HK-2 (cell line): ENCODE results near the gene AMER2.

Source experiments
- DNase-seq: peaks from one replicate; pipeline ENCODE4 v3.0.0-alpha.2; 2018; ENCODE audit not compliant: unreplicated experiment

AMER2 gene

DNA sequence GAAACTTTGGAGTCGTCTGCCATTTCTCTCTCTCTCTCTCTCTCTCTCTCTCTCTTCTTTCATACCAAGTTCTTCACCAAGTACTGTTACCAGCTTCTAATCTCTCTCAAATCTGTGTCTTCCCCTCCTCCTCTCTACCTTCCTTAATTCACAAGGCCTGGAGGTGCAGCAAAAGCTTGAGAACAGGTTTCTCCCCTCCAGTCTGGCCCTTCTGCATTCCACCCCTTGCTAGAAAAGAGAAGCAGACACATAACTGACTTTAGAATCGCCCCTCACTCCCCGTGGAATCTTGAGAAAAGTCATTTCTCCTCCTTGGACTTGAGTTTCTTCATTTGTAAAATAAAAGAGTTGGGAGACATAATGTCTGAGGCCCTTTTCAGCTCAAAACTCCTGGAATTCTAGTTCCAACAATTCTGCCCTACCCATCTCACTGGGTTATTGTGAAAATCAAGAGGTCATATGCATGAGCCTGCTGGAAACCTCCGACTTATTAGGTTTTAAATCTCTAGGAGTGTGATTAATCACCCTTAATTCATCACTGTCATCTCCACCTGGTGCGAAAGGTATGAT lies 20.4 kb downstream of the AMER2 start:
- no peak for DNase-seq

DNA sequence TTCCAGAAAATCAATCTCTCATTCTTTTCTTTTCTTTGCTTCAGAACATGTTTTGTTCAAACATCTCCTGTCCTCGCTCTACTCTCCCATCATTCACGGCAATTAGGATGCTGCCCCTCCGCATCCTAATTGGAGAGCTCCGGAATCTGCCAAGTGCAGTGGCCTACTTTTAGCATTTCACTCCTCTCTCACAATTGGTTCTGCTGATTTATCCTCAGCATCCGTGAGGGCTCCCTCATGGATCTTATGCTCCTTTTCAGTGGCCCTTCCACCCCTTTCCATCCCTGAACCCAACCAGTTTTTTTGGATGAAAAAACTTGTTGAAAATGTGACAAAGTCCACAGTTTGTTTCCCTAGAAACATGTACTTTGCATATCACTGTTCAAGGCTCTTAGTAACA lies 22.4 kb downstream of the AMER2 start:
- DNase-seq = no peak

DNA sequence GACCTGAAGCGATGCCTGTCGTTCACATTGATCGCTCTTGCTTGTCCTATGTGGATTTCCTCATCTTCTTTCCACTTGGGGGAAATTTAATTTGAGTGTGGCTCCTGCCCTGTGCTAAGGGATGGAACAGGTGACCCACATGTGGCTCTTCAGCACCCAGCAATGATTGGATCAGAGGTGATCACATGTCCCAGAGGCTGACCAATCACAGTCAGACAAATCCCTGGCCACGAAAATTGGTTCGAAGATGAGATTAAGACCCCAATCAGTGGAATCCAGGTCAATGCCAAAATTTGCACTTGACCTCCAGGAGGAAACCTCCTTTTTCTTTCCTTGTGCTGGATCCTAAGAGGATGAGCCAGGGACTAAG lies 23.7 kb downstream of the AMER2 start:
- DNase-seq = no peak

DNA sequence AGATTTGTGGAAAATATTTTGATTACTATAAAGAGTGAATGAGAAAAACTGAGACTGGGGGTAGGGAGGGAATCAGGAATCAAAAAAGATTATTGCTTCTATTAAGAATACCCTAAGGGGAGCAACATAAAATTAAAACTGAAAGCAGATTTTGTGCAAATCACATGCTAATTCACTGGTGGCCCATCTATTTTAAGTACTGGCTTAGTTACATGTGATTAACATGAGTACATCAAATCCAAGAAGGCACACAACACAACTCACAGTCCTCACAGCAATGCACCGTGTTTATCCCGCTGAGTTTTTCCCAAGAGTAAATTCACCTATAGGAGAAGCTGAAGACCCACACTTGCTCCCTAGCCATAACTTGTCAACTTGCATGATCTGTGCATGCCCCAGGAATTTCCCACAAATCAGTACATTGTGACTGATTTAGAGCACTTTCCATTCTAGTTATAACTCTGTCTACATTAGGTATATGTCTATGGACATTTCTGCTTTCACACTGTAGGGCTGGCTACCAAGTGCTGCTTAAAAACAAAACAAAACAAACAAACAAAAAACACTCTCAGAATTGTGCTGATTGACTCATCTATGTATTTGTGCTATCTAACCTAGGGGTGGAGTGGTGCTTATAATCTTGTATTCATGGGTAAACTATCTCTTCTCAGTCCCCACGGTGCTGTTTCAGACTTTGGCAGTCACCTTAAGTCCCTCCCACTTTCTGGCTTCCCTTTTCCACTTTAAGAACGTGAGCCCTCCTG lies 24.3 kb downstream of the AMER2 start:
- no peak for DNase-seq

DNA sequence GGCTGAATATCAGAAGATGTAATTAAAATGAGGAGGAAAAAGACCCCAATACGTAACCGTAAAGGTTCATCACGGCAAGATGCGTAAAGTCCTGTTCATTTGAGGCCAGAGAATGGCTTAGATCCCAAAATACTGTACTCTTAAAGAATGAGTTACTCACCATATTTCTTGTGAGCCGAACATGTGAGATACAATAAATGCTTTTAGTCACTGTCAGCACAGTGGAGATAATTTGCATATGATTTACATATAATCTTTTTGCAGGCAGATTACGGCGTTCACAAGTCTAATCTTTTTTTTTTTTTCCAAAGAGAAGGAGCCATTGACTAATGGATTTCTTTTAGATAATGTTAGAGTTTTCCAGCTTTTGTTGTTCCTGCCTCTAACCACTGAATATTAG lies 28.4 kb downstream of the AMER2 start:
- no peak for DNase-seq

DNA sequence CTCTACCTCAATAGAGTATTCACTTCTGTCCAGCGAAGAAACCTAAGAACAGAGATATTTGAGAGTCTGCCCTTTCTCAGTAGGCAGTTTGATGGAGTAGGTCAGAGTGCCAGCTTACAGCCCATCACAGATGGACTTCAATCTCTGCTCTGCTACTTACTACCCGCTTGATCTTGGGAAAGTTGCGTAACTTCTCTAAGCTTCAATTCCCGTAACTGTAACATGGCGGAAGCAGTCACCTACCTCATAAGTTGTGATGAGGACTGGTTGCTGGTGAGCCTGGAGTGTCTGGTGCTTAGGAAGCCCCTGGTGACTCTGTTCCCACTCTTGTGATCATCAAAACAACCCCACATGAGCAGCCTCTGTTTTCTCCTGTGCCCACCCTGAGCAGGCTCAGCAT lies 31.0 kb downstream of the AMER2 start:
- no peak for DNase-seq

DNA sequence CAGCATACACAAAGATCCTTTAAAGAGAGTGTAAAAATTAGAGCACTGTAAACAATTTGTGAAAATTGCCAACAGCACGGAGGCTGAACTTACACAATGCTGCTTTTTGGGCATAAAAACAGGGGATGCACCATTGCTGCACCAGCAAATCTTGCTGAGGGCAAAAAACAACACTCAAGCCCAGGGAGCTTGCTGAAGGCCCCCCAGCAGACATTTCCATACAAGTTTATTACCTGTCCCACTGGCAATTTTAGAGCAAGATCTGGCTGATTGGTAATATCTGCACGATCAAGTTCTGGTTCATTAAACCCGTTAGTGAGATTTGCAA lies 34.3 kb downstream of the AMER2 start:
- no peak for DNase-seq

DNA sequence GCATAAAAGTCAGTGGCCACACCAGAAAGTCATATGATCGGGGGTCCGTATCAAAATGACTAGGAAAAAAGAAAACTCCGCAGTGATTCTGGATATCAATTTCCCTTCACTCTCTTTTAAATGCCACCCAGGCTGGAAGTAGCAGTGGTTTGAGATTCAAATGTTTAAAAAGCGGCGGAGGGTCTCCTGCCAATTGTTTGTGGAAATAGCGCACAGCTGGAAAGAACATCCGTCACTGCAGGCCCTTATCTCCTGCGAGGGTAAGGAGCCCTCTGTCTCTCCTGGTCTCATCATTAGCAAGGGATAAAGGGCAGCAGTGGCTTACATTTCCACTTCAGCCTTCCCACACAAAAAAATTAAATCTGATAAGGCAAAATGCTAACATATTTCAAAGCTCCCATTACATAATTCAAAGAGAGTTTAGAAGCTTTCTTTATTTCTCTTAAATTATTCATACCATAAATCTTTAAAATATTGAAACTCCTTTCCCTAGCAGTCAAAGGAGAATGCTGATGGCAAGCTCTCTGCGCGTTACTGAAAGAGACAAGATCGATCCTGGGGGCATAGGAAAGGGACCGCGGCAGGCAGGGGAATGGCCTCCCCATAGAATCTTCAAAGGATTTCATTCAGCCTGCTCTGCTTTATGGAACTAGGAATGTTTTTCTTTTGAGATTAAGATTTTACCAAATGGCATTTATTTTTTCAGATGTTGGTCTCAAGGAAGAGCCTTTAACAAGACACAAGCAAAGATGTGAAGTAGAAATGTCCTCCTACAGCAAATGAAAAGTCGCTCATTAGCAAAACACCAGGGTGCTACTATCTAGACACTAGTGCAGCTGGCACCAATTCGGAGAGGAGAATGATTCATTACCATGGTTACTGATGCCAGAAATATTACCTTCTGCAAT lies 35.0 kb downstream of the AMER2 start:
- no peak for DNase-seq

DNA sequence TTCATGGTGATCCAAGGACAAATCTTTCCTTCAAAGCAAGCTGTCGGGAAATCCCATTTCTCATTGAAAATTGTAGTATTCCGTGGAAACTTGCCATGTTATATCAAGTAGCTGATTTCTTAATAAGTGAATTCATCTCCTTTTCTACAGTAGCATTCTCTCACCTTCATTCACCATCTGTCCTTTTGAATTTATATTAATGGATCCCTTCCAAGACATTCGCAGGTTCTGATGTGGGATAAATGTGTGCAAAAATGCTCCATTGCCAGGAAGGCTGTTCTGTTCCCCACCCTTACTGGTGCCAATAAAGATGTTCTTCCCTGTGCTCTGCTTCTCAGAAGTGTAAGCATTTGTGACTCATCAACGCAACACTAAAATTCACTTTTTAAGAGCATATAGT lies 36.2 kb downstream of the AMER2 start:
- no peak for DNase-seq

DNA sequence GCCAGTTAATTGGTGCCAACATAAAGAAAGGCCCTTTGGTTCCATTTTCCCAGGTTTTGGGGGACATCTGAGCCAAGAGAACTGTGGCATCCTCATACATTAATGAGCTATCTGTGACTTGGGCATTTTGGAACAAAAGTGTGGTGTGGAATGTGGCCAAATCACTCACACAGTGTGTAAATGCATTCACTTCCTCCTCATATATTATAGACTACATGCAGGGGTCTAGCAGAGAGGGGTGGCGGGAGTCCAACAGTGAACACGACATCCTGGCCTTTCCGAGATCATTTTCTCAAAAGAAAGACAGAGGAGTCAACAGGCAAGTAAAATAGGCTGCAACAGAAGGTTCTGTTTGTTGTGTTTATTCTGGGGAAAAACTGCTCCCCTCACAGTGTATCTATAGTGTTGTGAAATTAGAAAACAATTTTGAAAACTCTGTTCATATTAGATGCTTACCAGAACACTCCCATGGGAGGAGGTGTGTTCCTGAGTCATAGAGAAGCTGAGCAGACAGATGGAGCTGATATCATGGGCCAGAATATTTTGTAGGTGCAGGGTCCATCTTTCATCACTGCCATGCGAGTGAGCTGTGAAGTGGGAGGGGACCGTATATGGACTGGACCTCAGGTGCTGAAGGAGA lies 39.2 kb downstream of the AMER2 start:
- DNase-seq = no peak

DNA sequence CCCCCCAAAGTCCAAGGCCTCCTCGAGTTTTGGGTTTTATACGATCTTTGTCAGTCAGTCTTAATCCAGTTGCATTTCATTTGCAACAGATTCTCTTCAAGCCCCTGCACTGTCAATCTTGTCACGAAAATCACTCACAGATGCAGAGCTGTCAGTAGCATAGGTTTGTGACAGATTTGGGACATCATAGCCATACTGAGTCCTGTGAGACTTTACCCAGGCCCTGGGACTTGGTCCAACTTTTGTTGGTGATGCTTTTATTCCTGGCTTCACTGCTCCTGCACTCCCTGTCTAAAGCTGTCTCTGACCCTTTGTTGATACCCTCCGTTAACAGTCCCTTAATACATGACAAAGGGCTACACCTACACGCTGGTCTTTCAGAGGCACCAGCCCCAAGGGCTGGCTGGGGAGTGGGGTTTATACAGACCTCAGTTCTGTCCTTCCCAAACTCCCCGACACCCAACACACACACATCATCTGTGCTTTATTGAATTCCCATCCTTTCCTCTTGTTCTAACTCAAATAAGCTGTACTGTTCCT lies 40.1 kb downstream of the AMER2 start:
- no peak for DNase-seq

DNA sequence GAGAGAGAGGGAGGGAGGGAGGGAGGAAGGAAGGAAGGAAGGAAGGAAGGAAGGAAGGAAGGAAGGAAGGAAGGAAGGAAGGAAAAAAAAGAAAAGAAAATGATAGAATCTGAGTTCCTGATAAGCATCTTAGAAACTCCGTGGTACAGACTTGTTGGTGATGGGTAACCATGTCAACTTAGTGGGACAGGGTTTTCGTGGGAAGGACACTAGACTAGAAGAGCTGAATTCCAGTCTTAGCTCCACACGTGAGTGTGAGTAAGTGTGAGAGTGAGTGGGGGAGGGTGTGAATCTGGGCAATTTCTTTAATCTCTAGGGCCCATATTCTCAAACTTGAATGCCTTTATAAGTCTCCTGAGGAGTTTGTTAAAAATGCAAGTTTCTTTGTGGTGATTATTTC lies 41.1 kb downstream of the AMER2 start:
- DNase-seq = no peak

DNA sequence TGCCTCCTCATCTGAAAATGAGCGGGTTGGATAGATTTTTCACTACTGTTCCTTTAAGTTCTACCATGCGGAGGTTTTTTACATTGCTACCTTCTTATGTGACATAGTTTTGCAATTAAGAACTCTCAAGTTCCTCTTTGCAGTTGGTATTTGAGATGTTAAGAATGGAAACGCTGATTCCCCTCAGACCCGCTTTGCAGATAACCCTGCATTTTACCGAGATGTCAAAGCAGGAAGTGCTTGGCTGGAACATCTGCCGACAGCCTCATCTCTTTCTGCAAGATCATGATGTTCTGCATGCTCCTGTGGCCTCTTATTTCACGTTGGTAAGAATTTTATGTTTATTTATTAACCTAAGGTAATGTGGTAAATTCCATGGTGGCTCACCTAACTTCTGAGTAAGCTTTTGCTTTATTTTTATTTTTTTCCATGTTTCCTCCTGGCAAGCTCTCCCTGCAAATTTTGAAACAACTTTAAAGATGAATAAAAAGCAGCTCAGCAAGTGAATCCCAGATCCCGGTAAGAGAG lies 53.6 kb downstream of the AMER2 start:
- DNase-seq = no peak

DNA sequence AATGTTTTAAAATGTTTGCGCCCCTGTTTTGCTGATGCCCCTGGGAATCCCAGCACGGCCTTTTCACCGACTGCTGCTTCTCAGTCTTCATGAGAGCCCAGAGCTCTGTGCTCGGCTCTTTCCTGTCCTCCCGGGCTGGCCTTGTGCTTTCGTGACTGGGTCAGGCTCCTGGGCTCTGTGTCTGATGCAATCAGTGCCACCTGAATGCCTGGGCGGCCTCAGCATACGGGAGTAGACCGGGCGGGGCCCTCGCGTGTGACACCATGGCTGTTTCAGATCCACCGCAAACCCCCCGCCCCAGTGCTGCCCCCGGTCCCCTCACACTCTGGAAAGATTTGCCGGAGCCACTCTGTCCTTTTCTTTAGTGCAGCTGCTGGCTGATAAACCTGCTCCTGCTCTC lies 54.8 kb downstream of the AMER2 start:
- no peak for DNase-seq

DNA sequence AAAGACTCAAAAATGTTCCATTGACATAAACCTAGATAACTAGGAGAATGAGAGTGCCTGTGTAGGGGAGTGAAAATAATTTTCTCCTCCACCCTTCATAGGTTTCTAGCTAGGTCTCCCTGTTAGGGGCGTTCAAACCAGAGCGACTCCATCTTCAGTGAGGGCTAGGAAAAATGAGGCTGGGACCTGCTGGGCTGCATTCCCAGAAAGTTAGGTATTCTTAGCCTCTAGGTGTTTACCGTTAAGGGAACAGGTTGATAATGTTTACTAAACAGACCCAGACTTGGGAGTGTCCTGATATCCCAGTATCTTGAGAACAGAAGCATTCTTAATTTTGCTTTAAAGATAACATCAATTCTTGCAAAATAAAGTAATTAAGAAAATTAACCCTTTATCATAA lies 56.0 kb downstream of the AMER2 start:
- DNase-seq = no peak

DNA sequence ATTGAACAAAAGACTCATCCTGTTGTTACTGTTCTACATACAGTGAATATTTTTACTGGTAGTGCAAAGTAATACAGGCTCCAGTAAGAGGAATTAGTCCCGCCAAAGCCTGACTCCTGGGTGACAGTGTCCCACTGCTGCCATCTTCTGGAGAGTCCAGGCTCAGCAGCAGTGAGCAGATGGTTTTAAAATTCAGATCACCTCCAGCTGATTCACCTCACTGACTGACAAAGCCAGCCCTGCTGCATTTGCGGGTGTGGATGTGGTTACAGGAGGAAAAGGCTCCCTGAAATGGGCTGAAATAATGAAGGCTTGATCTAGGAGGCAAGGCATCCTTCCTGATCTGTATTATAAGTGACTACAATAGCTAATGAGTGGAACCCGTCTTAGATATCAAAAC lies 57.9 kb downstream of the AMER2 start:
- DNase-seq = peak; percentile 68

DNA sequence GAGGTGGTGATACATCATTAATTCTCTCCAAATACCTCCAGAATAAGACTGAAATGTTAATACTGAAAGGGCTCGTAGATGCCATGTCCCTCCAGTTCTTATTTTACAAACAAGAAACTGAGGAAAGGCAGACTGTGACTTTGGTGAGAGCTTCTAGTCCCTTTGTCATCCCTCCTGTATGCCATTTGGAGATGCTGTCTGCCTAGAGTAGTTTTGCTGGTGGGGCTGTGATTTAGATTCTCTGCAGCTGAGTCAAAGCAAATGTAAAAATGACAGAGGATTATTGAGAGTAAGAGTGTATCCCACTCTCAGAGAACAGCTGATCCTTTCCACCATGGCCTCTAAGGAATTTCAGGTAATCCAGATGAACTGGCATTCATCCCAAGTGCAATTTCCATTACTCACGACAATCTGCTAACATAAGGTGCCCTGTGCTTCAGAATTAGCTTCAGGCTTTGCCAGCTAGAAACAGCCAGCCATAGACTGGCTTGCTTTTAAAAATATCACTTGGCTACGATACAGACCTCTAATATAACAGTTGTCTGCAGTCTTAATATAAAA lies 59.3 kb downstream of the AMER2 start:
- no peak for DNase-seq
